ENCODE measurements around the gene HOXB8. TPM values are rescaled to one million over a fixed set of nuclear protein-coding genes. Genes with fewer than 3 reads are reported as not detected.
A peak's percentile ranks its signal among the peaks of the same experiment; 100 is the strongest.

HOXB8 gene
- total RNA-seq, 1 experiment from 2014 or later: 28.2 TPM

- peak overlapping the region; percentile 93 for H3K4me3 Mint-ChIP-seq (ENCODE audit: low read depth, unreplicated experiment)
- no peak for DNase-seq
- H3K4me1 Mint-ChIP-seq (ENCODE audit: low read depth, unreplicated experiment): peaks cover 11% of the 10 kb centered on the region
- no peak for TF ChIP-seq CTCF (IDR thresholded peaks at IDR 0.05; ENCODE audit: unreplicated experiment)
- no TSS peak for BruUV-seq (replicated peaks)
- intact Hi-C loops (cut with micrococcal nuclease; ENCODE audit: unreplicated experiment): no loop called here
- no peaks in the 10 kb centered on the region for H3K9me3 Mint-ChIP-seq (ENCODE audit: low read depth, unreplicated experiment)
- peaks cover 36% of the 10 kb centered on the region for H3K36me3 Mint-ChIP-seq (ENCODE audit: insufficient read depth, unreplicated experiment)
- H3K27me3 Mint-ChIP-seq (ENCODE audit: unreplicated experiment): no peaks in the 10 kb centered on the region
- peak overlapping the region; percentile 83 for H3K27ac Mint-ChIP-seq (ENCODE audit: unreplicated experiment)
- CTCF ChIA-PET: no interaction called here
These were observed 32.8 kb upstream of the HOXB8 start for GRCh38 chr17:48647963-48648245.

GRCh38 chr17:48647103-48647962 lies 32.2 kb upstream of the HOXB8 start:
- H3K27ac Mint-ChIP-seq (ENCODE audit: unreplicated experiment): peak overlapping the region; percentile 83
- intact Hi-C loops (cut with micrococcal nuclease; ENCODE audit: unreplicated experiment): no loop called here
- no peak for TF ChIP-seq CTCF (IDR thresholded peaks at IDR 0.05; ENCODE audit: unreplicated experiment)
- no peaks in the 10 kb centered on the region for H3K9me3 Mint-ChIP-seq (ENCODE audit: low read depth, unreplicated experiment)
- CTCF ChIA-PET: no interaction called here
- H3K4me3 Mint-ChIP-seq (ENCODE audit: low read depth, unreplicated experiment): peak overlapping the region; percentile 93
- peak; percentile 63 for DNase-seq
- H3K4me1 Mint-ChIP-seq (ENCODE audit: low read depth, unreplicated experiment): peaks cover 11% of the 10 kb centered on the region
- peaks cover 36% of the 10 kb centered on the region for H3K36me3 Mint-ChIP-seq (ENCODE audit: insufficient read depth, unreplicated experiment)
- no TSS peak for BruUV-seq (replicated peaks)
- no peaks in the 10 kb centered on the region for H3K27me3 Mint-ChIP-seq (ENCODE audit: unreplicated experiment)

GRCh38 chr17:48646183-48647102 lies 31.4 kb upstream of the HOXB8 start:
- no peak for TF ChIP-seq CTCF (IDR thresholded peaks at IDR 0.05; ENCODE audit: unreplicated experiment)
- BruUV-seq (replicated peaks): no TSS peak
- Mint-ChIP-seq H3K27ac (ENCODE audit: unreplicated experiment) (peak overlapping the region; percentile 83), H3K4me3 (ENCODE audit: low read depth, unreplicated experiment) (peak overlapping the region; percentile 93), H3K27me3 (ENCODE audit: unreplicated experiment) (no peaks in the 10 kb centered on the region), H3K4me1 (ENCODE audit: low read depth, unreplicated experiment) (peaks cover 12% of the 10 kb centered on the region), H3K36me3 (ENCODE audit: insufficient read depth, unreplicated experiment) (peaks cover 37% of the 10 kb centered on the region), H3K9me3 (ENCODE audit: low read depth, unreplicated experiment) (no peaks in the 10 kb centered on the region)
- CTCF ChIA-PET: no interaction called here
- peak; percentile 90 for DNase-seq
- intact Hi-C loops (cut with micrococcal nuclease; ENCODE audit: unreplicated experiment): no loop called here

- TSS peak; percentile 52 for BruUV-seq (replicated peaks)
- H3K27ac Mint-ChIP-seq (ENCODE audit: unreplicated experiment): peak overlapping the region; percentile 83
- DNase-seq: no peak
- peaks cover 41% of the 10 kb centered on the region for H3K36me3 Mint-ChIP-seq (ENCODE audit: insufficient read depth, unreplicated experiment)
- TF ChIP-seq CTCF (IDR thresholded peaks at IDR 0.05; ENCODE audit: unreplicated experiment): no peak
- no peaks in the 10 kb centered on the region for H3K27me3 Mint-ChIP-seq (ENCODE audit: unreplicated experiment)
- H3K9me3 Mint-ChIP-seq (ENCODE audit: low read depth, unreplicated experiment): no peaks in the 10 kb centered on the region
- H3K4me1 Mint-ChIP-seq (ENCODE audit: low read depth, unreplicated experiment): peaks cover 18% of the 10 kb centered on the region
- intact Hi-C loops (cut with micrococcal nuclease; ENCODE audit: unreplicated experiment): no loop called here
- CTCF ChIA-PET: no interaction called here
- H3K4me3 Mint-ChIP-seq (ENCODE audit: low read depth, unreplicated experiment): peak overlapping the region; percentile 93
These were observed 30.6 kb upstream of the HOXB8 start for GRCh38 chr17:48645639-48646182.

Data from Calu3 (cell line).